K562 (cell line): ENCODE measurements around the gene KLHL30. TPM values are rescaled to one million over a fixed set of nuclear protein-coding genes. Genes with fewer than 3 reads are reported as not detected.

Source experiments
- ATAC-seq: fragments of 200-7000 bp; cut with Tn5 transposase; 3 replicates; pipeline ENCODE4 v1.9.1; 2020; ENCODE audit warnings: moderate library complexity
- BruUV-seq: library from RNA; stranded (reverse); fragments of 400-500 nt; replicated peaks from 2 replicates; lab custom pipeline; 2021; lab: Mats Ljungman, UMichigan
- CTCF ChIA-PET: fragments of 300-600 bp; formaldehyde crosslinking; extraction: SDS; loops from one replicate; lab custom pipeline; 2021; ENCODE audit warnings: low intra/inter-chr PET ratio; lab: Yijun Ruan, JAX
- POLR2A ChIA-PET: fragments of 300-600, 350-650 bp; sonication (Branson Sonifier 250); formaldehyde crosslinking; extraction: SDS; loops from one replicate; lab custom pipeline; 2021; ENCODE audit warnings: antibody characterized with exemption, inconsistent platforms; lab: Yijun Ruan, JAX
- DNase-seq, 4 experiments: peaks; one replicate each; pipeline versions ENCODE4 v3.0.0 to v3.0.0-alpha.2; 2011 to 2018; ENCODE audit warnings: low spot score in 3 of 4, mixed read lengths in 3 of 4; ENCODE audit errors: extremely low read depth in 1 of 4
- FAIRE-seq: peaks from 2 replicates; lab custom pipeline; 2011; peaks lifted over from hg19 to GRCh38; lab: Jason Lieb, UNC
- H2AFZ ChIP-seq: 2 replicates; pipeline ENCODE4 v1.6.0; 2011; ENCODE audit warnings: low read depth, low read length, control low read depth, inconsistent platforms
- H3K27ac ChIP-seq: fragments of 200-600 bp; 3 replicates; pipeline ENCODE4 v1.8.0; 2011; ENCODE audit warnings: low read depth, mild to moderate bottlenecking, control low read depth, inconsistent platforms, low read length, moderate library complexity, mixed read lengths; ENCODE audit errors: extremely low read depth
- H3K27me3 ChIP-seq, 2 experiments: fragments of 300-600 bp in 1 of 2; 2 replicates in 1 of 2; 3 replicates in 1 of 2; pipeline versions ENCODE4 v1.6.0 to v1.8.0; 2011; ENCODE audit warnings: inconsistent platforms in 2 of 2, low read length in 2 of 2, mild to moderate bottlenecking in 1 of 2, mixed read lengths in 1 of 2, moderate library complexity in 1 of 2; ENCODE audit not compliant: control insufficient read depth in 2 of 2, insufficient read depth in 2 of 2
- H3K36me3 ChIP-seq: fragments of 300-600 bp; 3 replicates; pipeline ENCODE4 v1.8.0; 2011; ENCODE audit warnings: mild to moderate bottlenecking, low read length, inconsistent platforms; ENCODE audit not compliant: control insufficient read depth, insufficient read depth
- H3K4me1 ChIP-seq, 2 experiments: fragments of 200-600 bp in 1 of 2; replicated peaks in 1 of 2; 2 replicates in 1 of 2; 3 replicates in 1 of 2; pipeline versions ENCODE4 v1.5.1 to v1.8.0; 2011; ENCODE audit warnings: inconsistent platforms in 2 of 2, low read length in 2 of 2, mild to moderate bottlenecking in 1 of 2, mixed read lengths in 1 of 2, moderate library complexity in 1 of 2; ENCODE audit not compliant: control insufficient read depth in 2 of 2, insufficient read depth in 2 of 2
- H3K4me2 ChIP-seq: 2 replicates; pipeline ENCODE4 v1.6.1; 2011; ENCODE audit warnings: low read length, control low read depth, inconsistent platforms, mixed read lengths; ENCODE audit not compliant: insufficient read depth
- H3K4me3 ChIP-seq: fragments of 200-600 bp; sonication (generic), shearing (Covaris generic); 2 replicates; pipeline ENCODE4 v1.5.1; 2016; ENCODE audit warnings: control low read depth, inconsistent platforms
- H3K79me2 ChIP-seq: fragments of 200-600 bp; 3 replicates; pipeline ENCODE4 v1.8.0; 2011; ENCODE audit warnings: low read length, inconsistent platforms; ENCODE audit not compliant: control insufficient read depth, insufficient read depth
- H3K9ac ChIP-seq, 2 experiments: 2 replicates each; pipeline versions ENCODE4 v1.6.0 to v1.6.1; 2011; ENCODE audit warnings: low read depth in 2 of 2, low read length in 2 of 2, control low read depth in 1 of 2, inconsistent platforms in 1 of 2, mild to moderate bottlenecking in 1 of 2, mixed read lengths in 1 of 2; ENCODE audit not compliant: insufficient read depth in 1 of 2
- H3K9me1 ChIP-seq: one replicate; pipeline ENCODE4 v1.6.0; 2011; ENCODE audit warnings: inconsistent platforms, mild to moderate bottlenecking, low read length, moderate library complexity; ENCODE audit not compliant: control insufficient read depth, insufficient read depth
- H3K9me3 ChIP-seq: replicated peaks from 2 replicates; pipeline ENCODE4 v1.5.1; 2011; ENCODE audit warnings: low read depth, low read length, inconsistent platforms; ENCODE audit not compliant: control insufficient read depth, insufficient read depth
- H4K20me1 ChIP-seq: replicated peaks from 2 replicates; pipeline ENCODE4 v1.6.1; 2011; ENCODE audit warnings: low read length, inconsistent platforms, mixed read lengths; ENCODE audit not compliant: control insufficient read depth, insufficient read depth
- CEBPB ChIP-seq: fragments of 450-650 bp; IDR thresholded peaks from 2 replicates; pipeline ENCODE4 v1.6.1; 2016; ENCODE audit warnings: missing genetic modification characterization, missing compliant biosample characterization
- MAFK ChIP-seq: IDR thresholded peaks from 2 replicates; pipeline ENCODE4 v1.6.1; 2011; ENCODE audit warnings: low read length, improper control_type of control experiment
- POLR2AphosphoS2 ChIP-seq: IDR thresholded peaks from 2 replicates; pipeline ENCODE4 v1.6.1; 2012; ENCODE audit warnings: low read length, improper control_type of control experiment
- RBM34 ChIP-seq: fragments of 200-400 bp; formaldehyde crosslinking; IDR thresholded peaks from 2 replicates; pipeline ENCODE4 v1.6.1; 2018; ENCODE audit warnings: low read length, borderline replicate concordance; ENCODE audit not compliant: insufficient read depth
- ZNF764 ChIP-seq: fragments of 250-450 bp; sonication (Bioruptor Pico); IDR thresholded peaks from 2 replicates; pipeline ENCODE4 v1.4.0; 2020; ENCODE audit warnings: low read depth, mild to moderate bottlenecking, moderate library complexity
- WGBS: fragments of 100-300 bp; shearing (Covaris generic); methylation state at CpG from one replicate; pipeline ENCODE4 v1.1.6; 2016; ENCODE audit warnings: low coverage, mixed read lengths; ENCODE audit not compliant: insufficient coverage; ENCODE audit errors: missing lambda C conversion rate; 5-methylcytosine and 5-hydroxymethylcytosine counted together
- in situ Hi-C: fragments of 300-500 bp; cut with MboI; formaldehyde crosslinking; loops from 4 replicates; pipeline ENCODE4 v1.15.0; 2018; ENCODE audit warnings: inconsistent platforms, mixed read lengths
- intact Hi-C: fragments of 100-400 bp; cut with micrococcal nuclease; formaldehyde crosslinking; loops from 2 replicates; pipeline ENCODE4 v1.14.2; 2022
- polyA plus RNA-seq, 8 experiments: library from polyadenylated mRNA; depleted of rRNA in 4 of 8; stranded (reverse) in 5 of 8; unstranded in 3 of 8; fragments of >200 nt; fragmentation: Nextera tagmentation in 2 of 8; fragmentation: Illumina TruSeq in 1 of 8; extraction: Ambion mirVana in 2 of 8; extraction: Trizol in 1 of 8; gene quantifications; 2 replicates each; pipeline versions ENCODE4 v1.2.1 to v1.2.3, GENCODE V29; 2011 to 2014; ENCODE audit warnings: inconsistent platforms in 1 of 8, missing spikeins in 1 of 8
- total RNA-seq, 7 experiments: library from RNA; depleted of rRNA in 6 of 7; stranded (reverse); fragments of >200 nt in 6 of 7; fragmentation: Illumina TruSeq in 2 of 7; extraction: Trizol in 2 of 7; gene quantifications; 2 replicates each; pipeline versions ENCODE4 v1.2.1 to v1.2.3, GENCODE V29; 2011 to 2021; ENCODE audit warnings: low replicate concordance in 1 of 7
- TF ChIP-seq, protein P1 (sequence below), 2 experiments: fragments of 450-650 bp; conservative IDR thresholded peaks; 2 replicates each; pipeline ENCODE4 v1.6.1; 2017; ENCODE audit warnings: mild to moderate bottlenecking in 2 of 2, moderate library complexity in 2 of 2
- TF ChIP-seq, protein P2 (sequence below): sonication (generic); formaldehyde crosslinking; IDR thresholded peaks from 2 replicates; pipeline ENCODE4 v1.8.0; 2023; ENCODE audit warnings: mild to moderate bottlenecking, missing genetic modification reagents
- TF ChIP-seq, protein P3 (sequence below): sonication (generic); formaldehyde crosslinking; IDR thresholded peaks from 2 replicates; pipeline ENCODE4 v1.9.0; 2022; ENCODE audit warnings: mild to moderate bottlenecking, missing genetic modification reagents

Gene KLHL30
- total and polyA plus RNA-seq, 9 of the 15 experiments (the other 6 are each of a cell fraction or from before 2014, with no cell fraction given): 0.04 TPM; not detected in 8

- TF ChIP-seq, protein P1, sequence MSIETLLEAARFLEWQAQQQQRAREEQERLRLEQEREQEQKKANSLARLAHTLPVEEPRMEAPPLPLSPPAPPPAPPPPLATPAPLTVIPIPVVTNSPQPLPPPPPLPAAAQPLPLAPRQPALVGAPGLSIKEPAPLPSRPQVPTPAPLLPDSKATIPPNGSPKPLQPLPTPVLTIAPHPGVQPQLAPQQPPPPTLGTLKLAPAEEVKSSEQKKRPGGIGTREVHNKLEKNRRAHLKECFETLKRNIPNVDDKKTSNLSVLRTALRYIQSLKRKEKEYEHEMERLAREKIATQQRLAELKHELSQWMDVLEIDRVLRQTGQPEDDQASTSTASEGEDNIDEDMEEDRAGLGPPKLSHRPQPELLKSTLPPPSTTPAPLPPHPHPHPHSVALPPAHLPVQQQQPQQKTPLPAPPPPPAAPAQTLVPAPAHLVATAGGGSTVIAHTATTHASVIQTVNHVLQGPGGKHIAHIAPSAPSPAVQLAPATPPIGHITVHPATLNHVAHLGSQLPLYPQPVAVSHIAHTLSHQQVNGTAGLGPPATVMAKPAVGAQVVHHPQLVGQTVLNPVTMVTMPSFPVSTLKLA (conservative IDR thresholded peaks at IDR 0.05): no peak
- 0 out of 2 replicates have a peak, but pooled peaks have one; percentile 24 for TF ChIP-seq MAFK
Measured at GRCh38 chr2:238187618-238188548, 49.4 kb downstream of the KLHL30 start (continued).

DNA sequence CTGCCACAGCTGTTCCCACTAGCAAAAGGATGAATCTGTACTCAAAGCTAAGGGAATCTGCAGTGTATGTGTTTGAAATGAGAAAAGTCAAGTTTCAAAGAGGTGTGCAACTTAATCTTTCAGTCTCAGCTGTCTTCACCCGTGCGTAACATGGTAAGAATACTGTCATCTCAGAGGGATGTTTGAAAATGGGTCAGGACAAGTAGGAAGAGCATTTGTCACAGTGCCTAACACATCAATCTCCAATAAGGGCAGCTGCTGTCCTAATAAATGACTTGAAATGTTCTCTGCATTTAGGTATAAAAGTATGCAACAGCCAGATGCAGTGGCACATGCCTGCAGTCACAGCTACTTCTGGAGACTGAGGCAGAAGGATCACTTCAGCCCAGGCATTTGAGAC is 52.0 kb downstream of the KLHL30 start:
- H3K36me3 ChIP-seq: peaks cover 75% of the 10 kb centered on the region
- intact Hi-C loops: no loop called here
- H2AFZ ChIP-seq: no peak overlapping the region
- no peak overlapping the region for H3K4me3 ChIP-seq
- no peak overlapping the region for H3K27ac ChIP-seq
- H3K9me1 ChIP-seq: no peaks in the 10 kb centered on the region
- 88% methylated on average over 2 of the region's 2 CpGs for WGBS
- H3K4me1 ChIP-seq: no peaks in the 10 kb centered on the region
- ChIA-PET POLR2A (interaction anchor here (0.6 to 1.2 kb wide), 4 partner anchors 11 to 595 kb away, joined by 3 to 4 read pairs (median 3); no protein-coding TSS in a partner anchor), CTCF (no interaction called here)
- H3K9ac ChIP-seq: no peak overlapping the region
- FAIRE-seq: no peak
- in situ Hi-C loops: no loop called here
- no peak for DNase-seq
- no peaks in the 10 kb centered on the region for H3K27me3 ChIP-seq
- no peak overlapping the region for H3K4me2 ChIP-seq
- H3K79me2 ChIP-seq: peaks cover 9% of the 10 kb centered on the region
- ATAC-seq: no peak
- no peaks in the 10 kb centered on the region for H3K9me3 ChIP-seq
- no peaks in the 10 kb centered on the region for H4K20me1 ChIP-seq
- BruUV-seq: no TSS peak
- TF ChIP-seq POLR2AphosphoS2: no peak
- TF ChIP-seq, protein P2, sequence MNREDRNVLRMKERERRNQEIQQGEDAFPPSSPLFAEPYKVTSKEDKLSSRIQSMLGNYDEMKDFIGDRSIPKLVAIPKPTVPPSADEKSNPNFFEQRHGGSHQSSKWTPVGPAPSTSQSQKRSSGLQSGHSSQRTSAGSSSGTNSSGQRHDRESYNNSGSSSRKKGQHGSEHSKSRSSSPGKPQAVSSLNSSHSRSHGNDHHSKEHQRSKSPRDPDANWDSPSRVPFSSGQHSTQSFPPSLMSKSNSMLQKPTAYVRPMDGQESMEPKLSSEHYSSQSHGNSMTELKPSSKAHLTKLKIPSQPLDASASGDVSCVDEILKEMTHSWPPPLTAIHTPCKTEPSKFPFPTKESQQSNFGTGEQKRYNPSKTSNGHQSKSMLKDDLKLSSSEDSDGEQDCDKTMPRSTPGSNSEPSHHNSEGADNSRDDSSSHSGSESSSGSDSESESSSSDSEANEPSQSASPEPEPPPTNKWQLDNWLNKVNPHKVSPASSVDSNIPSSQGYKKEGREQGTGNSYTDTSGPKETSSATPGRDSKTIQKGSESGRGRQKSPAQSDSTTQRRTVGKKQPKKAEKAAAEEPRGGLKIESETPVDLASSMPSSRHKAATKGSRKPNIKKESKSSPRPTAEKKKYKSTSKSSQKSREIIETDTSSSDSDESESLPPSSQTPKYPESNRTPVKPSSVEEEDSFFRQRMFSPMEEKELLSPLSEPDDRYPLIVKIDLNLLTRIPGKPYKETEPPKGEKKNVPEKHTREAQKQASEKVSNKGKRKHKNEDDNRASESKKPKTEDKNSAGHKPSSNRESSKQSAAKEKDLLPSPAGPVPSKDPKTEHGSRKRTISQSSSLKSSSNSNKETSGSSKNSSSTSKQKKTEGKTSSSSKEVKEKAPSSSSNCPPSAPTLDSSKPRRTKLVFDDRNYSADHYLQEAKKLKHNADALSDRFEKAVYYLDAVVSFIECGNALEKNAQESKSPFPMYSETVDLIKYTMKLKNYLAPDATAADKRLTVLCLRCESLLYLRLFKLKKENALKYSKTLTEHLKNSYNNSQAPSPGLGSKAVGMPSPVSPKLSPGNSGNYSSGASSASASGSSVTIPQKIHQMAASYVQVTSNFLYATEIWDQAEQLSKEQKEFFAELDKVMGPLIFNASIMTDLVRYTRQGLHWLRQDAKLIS (CRISPR knock-in tag): no peak
- TF ChIP-seq ZNF764: no peak
- TF ChIP-seq RBM34: no peak
- TF ChIP-seq, protein P3, sequence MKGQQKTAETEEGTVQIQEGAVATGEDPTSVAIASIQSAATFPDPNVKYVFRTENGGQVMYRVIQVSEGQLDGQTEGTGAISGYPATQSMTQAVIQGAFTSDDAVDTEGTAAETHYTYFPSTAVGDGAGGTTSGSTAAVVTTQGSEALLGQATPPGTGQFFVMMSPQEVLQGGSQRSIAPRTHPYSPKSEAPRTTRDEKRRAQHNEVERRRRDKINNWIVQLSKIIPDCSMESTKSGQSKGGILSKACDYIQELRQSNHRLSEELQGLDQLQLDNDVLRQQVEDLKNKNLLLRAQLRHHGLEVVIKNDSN (CRISPR knock-in tag): no peak
- TF ChIP-seq CEBPB (tag): no peak
